GM21717 (cell line): Measurements from ENCODE around the gene COL13A1.

Experiments
- ATAC-seq: cut with Tn5 transposase; IDR thresholded peaks from one replicate; pipeline ENCODE4 v1.9.1; 2021; ENCODE audit warnings: mild to moderate bottlenecking, moderate library complexity; ENCODE audit not compliant: unreplicated experiment

COL13A1 gene

DNA sequence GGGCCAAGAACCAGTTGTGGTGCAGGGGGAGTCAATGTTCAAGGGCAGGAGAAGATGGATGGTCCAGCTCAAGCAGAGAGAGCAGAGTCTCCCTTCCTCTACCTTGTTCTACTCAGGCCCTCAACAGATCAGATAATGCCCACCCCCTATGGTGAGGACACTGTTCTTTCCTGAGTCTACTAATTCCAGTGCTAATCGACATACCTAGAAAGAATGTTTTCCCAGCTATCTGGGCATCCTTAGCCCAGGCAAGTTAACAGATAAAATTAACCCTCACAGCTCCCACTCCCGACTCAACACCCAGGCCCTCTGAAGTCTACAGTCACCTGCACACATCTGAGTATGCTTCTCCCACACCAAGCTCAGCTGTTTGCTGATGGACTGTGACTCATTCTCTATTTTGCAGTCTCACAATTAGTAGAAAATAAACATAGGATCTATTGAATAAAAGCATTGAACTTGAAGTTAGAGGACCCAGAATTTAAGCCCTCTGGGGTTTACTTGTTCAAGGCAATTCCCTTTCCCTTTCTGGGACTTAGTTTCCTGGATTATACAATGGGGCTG lies 17.1 kb downstream of the COL13A1 start:
- no peak for ATAC-seq

- no peak for ATAC-seq
Measured at GRCh38 chr10:69819716-69820506, 18.2 kb downstream of the COL13A1 start.

DNA sequence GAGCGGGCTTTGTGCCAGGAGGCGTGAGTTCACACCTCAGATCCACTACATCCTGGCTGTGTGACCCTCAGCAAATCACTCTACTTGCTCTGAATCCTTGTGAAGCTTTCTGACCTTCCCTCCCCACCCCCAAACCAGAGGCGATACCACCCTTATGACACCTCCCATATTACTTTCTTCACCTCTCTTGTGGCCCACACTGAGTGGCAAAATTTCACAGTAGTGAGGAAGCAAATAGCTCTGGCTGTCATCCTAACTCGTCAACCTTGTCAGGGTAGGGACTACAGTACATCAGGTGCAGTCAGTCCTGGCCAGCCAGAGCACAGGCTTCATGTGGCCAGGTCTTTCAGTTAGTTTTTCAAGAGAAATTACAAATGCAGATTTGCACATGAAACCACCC lies 19.1 kb downstream of the COL13A1 start:
- no peak for ATAC-seq

GRCh38 chr10:69825604-69826003 lies 23.9 kb downstream of the COL13A1 start:
- ATAC-seq, result no peak

DNA sequence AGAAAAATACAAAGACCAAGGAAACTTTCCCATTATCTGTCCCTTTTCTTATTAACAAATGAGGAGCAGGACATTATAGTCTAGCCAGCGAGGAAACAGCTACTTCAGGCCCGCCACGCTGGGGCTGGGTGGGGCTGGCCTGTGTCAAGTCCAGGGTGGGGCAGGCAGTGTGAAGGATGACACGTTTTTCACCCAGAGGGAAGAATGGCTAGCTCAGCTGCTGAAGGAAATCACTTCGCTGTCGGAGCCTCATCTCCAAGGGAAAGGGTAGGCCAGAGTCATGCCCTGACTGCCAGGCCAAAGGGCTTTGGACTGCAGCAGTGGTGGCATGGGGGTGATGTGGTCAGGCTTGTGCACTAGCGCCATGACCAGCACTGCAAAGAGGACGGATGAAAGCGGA lies 24.4 kb downstream of the COL13A1 start:
- no peak for ATAC-seq

DNA sequence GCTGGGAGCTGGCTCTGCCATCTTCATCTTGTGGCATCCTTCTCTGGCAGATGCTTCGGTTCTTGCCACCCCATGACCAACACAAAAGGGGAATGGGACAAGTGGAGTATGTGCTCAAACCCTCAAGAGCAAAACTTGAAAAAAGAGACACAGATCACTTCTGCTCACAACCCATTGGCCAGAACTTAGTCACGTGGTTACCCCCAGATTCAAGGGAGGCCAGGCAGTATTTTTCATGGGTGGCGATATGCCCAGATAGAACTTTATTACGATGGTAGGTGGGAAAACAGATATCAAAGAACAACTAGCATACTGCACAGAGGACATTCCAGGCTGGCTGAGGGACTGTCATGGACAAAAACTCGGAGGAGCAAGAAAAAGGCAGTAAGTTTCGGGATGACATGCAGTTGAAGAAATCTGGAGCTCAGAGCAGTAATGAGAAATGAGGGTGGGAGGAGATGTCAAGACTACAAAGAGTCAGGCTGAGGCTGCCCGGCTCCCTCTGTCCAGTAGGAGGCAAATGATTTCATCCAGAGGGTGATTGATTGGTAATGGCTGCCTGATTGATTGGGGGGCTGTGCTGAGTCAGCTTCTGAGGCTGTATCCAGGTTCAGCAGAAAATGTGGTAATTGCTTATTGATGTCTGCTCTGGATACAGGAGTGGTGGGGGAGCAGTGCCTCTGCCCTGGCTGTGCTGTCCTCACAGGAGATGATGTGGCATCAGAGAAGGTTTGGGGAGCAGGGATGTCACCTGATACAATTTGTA lies 25.3 kb downstream of the COL13A1 start:
- ATAC-seq, result no peak

- ATAC-seq, result no peak
Measured at GRCh38 chr10:69828144-69828870, 26.6 kb downstream of the COL13A1 start.

DNA sequence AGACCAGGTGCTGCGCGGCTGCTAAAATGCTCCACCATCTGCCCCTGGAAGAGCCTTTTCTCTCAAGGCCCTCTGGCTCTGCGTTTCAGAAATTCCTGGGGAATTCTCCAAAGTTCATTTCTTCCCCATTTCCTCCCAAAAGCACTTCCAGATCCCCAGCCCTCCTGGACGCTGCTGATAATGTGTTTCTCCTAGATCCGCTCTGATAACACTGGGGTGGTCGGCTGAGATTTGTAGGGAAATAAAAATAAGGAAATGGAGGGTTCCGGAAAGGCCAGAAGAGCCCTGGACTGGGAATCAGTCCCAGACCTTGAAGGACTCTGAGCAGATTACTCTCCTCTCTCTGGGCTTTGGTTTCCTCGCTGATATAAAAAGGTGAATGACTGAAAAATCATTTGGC lies 28.1 kb downstream of the COL13A1 start:
- no peak for ATAC-seq

DNA sequence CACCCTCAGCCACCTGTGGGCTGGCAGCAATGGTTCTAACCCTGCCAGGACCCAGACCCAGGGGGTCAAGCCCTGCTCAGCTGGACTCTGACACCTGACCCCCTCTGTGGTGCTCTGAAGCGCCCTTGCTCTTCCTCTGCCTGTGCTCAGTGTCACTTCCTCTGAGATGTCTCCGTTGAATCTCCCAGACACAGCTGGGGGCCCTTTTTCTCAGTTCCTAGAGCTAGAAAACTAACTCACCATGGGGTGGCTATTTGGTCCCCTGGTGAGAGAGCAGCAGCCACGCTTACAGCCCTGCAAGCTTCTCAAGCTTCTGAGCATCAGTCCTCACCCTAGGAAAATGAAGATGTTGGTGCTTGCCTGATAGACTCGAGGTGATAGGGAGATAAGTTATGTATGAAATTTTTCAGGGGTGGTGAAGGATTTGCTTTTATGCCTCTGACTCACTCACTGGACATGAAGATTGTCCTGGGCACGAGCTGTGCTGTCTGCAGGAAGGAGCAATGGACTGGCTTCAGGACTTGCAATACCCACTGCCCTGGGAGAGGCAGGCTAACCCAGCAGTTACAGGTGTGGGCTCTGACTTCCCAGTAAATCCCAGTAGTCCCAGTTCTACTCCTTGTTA lies 29.6 kb downstream of the COL13A1 start:
- ATAC-seq, result no peak

GRCh38 chr10:69835233-69835632 lies 33.5 kb downstream of the COL13A1 start:
- ATAC-seq, result no peak

DNA sequence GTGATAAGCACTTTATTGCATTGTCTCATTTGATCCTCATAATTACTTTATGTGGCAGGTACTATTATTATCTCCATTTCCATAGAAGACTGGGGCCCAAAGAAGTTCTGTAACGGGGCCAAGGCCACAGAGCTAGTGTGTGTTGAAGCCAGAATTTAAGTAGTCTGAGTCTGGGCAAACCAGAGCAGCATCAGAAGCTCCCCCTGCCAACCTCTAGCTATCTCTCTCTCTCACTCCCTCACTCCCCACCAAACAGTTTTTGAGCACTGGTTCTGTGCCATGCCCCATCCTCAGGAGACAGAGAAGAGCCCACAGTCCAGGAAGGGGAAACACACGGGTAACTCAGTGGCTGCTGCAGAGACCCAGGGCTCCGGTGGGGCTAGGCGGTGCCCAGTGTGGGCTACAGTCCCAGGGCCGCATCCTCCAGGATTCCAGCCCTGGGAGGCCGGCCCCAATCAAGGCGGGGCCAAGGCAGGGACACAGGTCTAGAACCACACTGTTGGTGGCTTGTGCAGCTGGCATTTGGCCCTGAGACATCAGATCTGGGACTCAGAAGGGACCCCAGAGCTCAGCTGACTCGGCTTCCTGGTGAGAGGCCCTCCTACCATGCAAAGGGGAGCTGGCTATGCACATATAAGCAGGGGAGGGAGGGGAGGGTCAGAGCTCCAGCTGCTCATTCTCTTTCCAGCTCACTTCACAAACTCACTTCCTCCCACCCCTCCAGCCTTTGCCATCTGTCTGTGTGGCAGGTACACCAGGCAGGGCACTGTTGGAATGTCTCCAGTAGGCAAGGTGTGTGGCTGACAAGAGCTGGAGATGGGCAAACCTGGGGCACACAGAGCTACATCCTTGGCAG lies 34.4 kb downstream of the COL13A1 start:
- ATAC-seq, result no peak

DNA sequence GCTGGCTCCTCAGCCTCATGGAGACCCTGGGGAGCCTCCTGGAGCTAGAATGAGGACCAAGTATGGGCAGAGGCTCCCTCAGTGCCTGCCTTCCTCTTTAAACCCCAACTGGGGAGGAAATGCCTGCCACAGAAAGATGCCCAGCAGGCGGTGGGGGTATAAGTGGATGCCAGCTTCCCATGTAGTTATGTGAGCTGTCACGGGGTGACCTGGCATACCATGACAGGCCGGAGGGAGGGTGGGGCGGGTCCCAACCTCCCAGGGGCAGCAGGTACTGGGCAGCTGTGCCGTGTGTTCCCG lies 35.0 kb downstream of the COL13A1 start:
- no peak for ATAC-seq

GRCh38 chr10:69837261-69837660 lies 35.6 kb downstream of the COL13A1 start:
- ATAC-seq, result no peak

GRCh38 chr10:69838418-69838817 lies 36.7 kb downstream of the COL13A1 start:
- no peak for ATAC-seq

DNA sequence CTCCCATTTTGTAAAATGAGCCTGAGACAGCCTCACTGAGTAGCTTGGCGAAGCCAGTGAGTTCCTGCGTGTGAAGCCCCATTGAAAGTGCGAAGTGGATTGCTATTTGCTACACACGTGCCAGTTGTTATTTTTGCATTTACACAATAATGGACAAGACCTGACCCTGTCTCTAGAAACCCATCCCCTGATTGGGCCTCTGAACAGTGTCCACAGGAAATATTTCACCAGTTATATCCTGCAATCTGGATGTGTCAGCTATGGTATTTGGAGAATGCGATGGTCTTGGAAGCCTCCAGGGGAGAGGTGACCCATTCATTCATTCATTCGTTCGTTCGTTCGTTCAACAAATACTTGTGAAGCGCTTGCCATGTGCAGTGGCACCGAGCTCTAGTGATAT lies 37.1 kb downstream of the COL13A1 start:
- no peak for ATAC-seq

DNA sequence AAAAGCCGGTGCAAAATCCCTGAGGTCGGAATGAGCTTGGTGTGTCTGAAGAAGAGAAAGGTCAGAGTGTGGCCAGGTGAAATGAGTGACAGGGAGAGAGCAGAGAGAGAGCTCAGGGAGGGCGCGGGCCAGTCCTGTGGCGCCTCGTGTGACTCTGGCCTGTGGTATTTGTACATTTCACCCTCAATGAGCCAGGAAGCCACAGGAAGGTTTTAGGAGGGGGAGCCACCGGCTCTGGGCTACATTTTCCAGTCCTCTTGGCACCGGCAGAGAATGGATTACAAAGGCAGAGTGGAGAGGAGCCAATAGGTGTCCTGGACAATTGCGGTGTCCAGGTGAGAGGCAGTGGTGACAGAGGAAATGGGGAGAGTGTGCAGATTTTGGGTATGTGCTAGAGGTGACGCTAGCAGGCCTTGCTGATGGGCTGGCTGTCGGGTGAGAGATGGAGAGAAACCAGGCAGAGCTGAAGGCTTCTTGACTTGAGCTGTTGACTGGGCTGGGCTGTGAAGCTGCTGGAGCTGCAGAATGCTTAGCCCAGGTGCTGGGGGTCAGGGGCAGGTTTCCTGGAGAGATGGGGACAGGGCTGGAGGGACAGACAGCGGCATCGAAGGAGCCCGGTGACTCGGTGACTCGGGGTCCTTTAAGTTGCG lies 38.1 kb downstream of the COL13A1 start:
- ATAC-seq, result no peak

DNA sequence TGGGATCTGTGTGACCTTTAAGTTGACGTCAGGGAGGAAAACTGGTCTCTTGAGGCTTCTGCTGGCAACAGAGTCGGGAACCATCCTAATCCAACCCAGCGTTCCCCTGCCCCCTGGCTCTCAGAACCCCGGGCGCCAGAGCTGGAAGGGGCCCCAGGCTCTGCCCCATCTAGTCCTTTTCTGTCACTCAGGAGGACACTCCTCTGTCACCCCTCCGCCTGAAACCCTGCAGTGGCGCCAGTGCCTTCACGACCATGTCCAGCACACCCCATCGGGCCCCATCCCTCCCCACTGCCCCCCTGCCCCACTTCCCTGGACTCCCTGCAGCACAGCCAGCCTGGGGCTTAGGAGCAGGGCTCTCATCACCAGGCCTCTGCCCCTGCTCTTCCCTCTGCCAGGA lies 39.1 kb downstream of the COL13A1 start:
- ATAC-seq, result no peak

DNA sequence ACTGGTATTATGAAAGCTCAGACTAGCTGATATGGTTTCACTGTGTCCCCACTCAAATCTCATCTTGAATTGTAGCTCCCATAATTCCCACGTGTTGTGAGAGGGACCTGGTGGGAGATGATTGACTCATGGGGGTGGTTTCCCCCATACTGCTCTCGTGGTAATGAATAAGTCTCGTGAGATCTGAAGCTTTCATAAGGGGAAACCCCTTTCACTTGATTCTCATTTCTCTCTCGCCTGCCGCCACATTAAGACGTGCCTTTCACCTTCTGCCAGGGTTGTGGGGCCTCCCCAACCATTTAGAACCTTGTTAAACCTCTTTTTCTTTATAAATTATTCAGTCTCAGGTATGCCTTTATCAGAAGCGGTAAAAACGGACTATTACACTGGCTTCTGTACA lies 40.3 kb downstream of the COL13A1 start:
- ATAC-seq, result no peak

GRCh38 chr10:69842882-69843281 lies 41.2 kb downstream of the COL13A1 start:
- no peak for ATAC-seq

DNA sequence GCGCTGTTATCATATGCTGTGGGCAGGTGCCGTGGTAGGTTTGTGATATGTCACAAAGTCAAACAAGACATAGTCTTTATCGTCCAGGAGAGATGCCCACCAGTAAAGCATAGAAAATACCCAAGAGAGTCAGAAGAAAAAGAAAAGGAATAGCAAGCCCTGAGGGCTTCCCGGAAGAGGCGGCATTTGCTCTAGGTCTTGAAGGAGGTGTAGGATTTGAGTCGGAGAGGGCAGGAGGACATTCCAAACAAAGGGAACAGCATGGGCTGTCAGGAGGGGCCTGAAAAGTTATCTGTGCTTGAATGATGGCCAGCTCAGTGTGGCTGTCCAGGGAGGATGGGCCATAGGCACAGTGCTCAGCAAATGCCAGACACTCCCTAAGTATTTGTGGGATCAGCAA lies 42.2 kb downstream of the COL13A1 start:
- ATAC-seq, result no peak
